ENCODE measurements around the gene MATCAP1. TPM values are rescaled to one million over a fixed set of nuclear protein-coding genes. Genes with fewer than 3 reads are reported as not detected.

Gene MATCAP1
- total and polyA plus RNA-seq, 8 donors, result 36.8 to 66.9 (median 57.0) TPM

GRCh38 chr16:67207249-67208091, 23.7 kb upstream of the MATCAP1 start:
- TF ChIP-seq CTCF (IDR thresholded peaks at IDR 0.05), result no peak
- Histone ChIP-seq H3K4me1 (no peaks in the 10 kb centered on the region), H3K27me3 (no peaks in the 10 kb centered on the region), H3K4me3 (no peak overlapping the region), H3K36me3 (peaks cover 0 to 39% of the 10 kb centered on the region in 2 donors), H3K27ac (no peak overlapping the region), H3K9me3 (no peaks in the 10 kb centered on the region)
- DNase-seq (peak in 1 of 4 donors; percentile 73), ATAC-seq (peak; percentile 13)
- intact Hi-C loops (cut with DNase I), result no loop called here

- Histone ChIP-seq H3K27ac (no peak overlapping the region), H3K9me3 (no peaks in the 10 kb centered on the region), H3K4me3 (no peak overlapping the region), H3K4me1 (no peaks in the 10 kb centered on the region), H3K27me3 (no peaks in the 10 kb centered on the region), H3K36me3 (peaks cover 0 to 45% of the 10 kb centered on the region in 2 donors)
- DNase-seq (peak in 1 of 4 donors; percentile 20), ATAC-seq (no peak)
- TF ChIP-seq CTCF (IDR thresholded peaks at IDR 0.05), result no peak
- intact Hi-C loops (cut with DNase I), result no loop called here
Measured at GRCh38 chr16:67206838-67207248, 23.1 kb upstream of the MATCAP1 start.

GRCh38 chr16:67206129-67206837, 22.5 kb upstream of the MATCAP1 start:
- Histone ChIP-seq H3K9me3 (no peaks in the 10 kb centered on the region), H3K27me3 (no peaks in the 10 kb centered on the region), H3K27ac (no peak overlapping the region), H3K36me3 (peaks cover 0 to 50% of the 10 kb centered on the region in 2 donors), H3K4me1 (no peaks in the 10 kb centered on the region), H3K4me3 (no peak overlapping the region)
- intact Hi-C loops (cut with DNase I), result no loop called here
- no peak for ATAC-seq
- DNase-seq, result peak in 1 of 4 donors; percentile 32
- TF ChIP-seq CTCF (IDR thresholded peaks at IDR 0.05), result no peak

- H3K27ac ChIP-seq, result no peak overlapping the region
- H3K36me3 ChIP-seq, result peaks cover 0 to 71% of the 10 kb centered on the region in 2 donors
- DNase-seq, result peak in 1 of 4 donors; percentile 44
- TF ChIP-seq CTCF (IDR thresholded peaks at IDR 0.05), result no peak
- peaks cover 0 to 3% of the 10 kb centered on the region in 2 donors for H3K4me1 ChIP-seq
- intact Hi-C loops (cut with DNase I), result no loop called here
- H3K27me3 ChIP-seq, result no peaks in the 10 kb centered on the region
- no peak for ATAC-seq
- no peak overlapping the region for H3K4me3 ChIP-seq
- no peaks in the 10 kb centered on the region for H3K9me3 ChIP-seq
Measured at GRCh38 chr16:67204076-67204475, 20.3 kb upstream of the MATCAP1 start.

- no peak overlapping the region for H3K27ac ChIP-seq
- peaks cover 0 to 81% of the 10 kb centered on the region in 2 donors for H3K36me3 ChIP-seq
- H3K27me3 ChIP-seq, result no peaks in the 10 kb centered on the region
- H3K4me3 ChIP-seq, result no peak overlapping the region
- ATAC-seq, result no peak
- no peak for TF ChIP-seq CTCF (IDR thresholded peaks at IDR 0.05)
- no peaks in the 10 kb centered on the region for H3K9me3 ChIP-seq
- intact Hi-C loops (cut with DNase I), result no loop called here
- peak in 1 of 4 donors; percentile 76 for DNase-seq
- peaks cover 3 to 12% of the 10 kb centered on the region in 2 donors for H3K4me1 ChIP-seq
Measured at GRCh38 chr16:67202956-67203493, 19.3 kb upstream of the MATCAP1 start.
